Gastroesophageal sphincter (tissue), 3 donors: ENCODE results near the gene PPP1R7.

Source experiments
- EP300 ChIP-seq: sonication (generic); formaldehyde crosslinking; IDR thresholded peaks from one replicate; pipeline ENCODE4 v1.6.1; 2017; ENCODE audit warnings: antibody characterized with exemption, mild to moderate bottlenecking
- POLR2AphosphoS5 ChIP-seq: sonication (generic); formaldehyde crosslinking; IDR thresholded peaks from one replicate; pipeline ENCODE4 v1.6.1; 2017; ENCODE audit warnings: antibody characterized with exemption
- TF ChIP-seq, protein P1 (sequence below), 4 experiments: fragments of 200-600 bp in 2 of 4; fragments of 450-650 bp in 2 of 4; sonication (generic) in 1 of 4; IDR thresholded peaks; one replicate each; pipeline ENCODE4 v1.5.1; 2017 to 2019; ENCODE audit warnings: antibody characterized with exemption in 4 of 4, mild to moderate bottlenecking in 2 of 4, moderate library complexity in 2 of 4

DNA sequence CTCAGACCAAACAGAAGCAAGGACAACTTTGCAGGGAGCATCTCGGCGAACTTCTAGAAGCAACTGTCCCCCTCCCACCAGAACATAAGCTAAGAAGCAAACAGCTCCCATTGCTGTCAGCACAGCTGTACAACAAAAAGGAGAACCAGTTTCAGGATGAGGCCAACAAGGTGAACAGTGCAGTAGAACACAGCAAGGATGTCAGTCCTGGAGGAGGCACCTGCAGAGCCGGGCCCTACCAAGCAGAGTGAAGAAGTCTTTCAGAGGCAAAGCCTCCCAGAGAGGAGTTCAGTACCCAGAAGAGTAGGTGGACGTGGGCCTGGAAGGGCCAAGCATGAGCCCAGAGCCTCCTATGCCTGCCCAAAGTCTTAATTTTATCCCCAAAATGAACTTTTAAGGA is 2.0 kb upstream of the PPP1R7 start:
- TF ChIP-seq, protein P1, sequence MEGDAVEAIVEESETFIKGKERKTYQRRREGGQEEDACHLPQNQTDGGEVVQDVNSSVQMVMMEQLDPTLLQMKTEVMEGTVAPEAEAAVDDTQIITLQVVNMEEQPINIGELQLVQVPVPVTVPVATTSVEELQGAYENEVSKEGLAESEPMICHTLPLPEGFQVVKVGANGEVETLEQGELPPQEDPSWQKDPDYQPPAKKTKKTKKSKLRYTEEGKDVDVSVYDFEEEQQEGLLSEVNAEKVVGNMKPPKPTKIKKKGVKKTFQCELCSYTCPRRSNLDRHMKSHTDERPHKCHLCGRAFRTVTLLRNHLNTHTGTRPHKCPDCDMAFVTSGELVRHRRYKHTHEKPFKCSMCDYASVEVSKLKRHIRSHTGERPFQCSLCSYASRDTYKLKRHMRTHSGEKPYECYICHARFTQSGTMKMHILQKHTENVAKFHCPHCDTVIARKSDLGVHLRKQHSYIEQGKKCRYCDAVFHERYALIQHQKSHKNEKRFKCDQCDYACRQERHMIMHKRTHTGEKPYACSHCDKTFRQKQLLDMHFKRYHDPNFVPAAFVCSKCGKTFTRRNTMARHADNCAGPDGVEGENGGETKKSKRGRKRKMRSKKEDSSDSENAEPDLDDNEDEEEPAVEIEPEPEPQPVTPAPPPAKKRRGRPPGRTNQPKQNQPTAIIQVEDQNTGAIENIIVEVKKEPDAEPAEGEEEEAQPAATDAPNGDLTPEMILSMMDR (IDR thresholded peaks at IDR 0.05) = no peak
- TF ChIP-seq POLR2AphosphoS5 (no peak), EP300 (no peak)
